Stimulated activated memory B cell treated with anti-CD40 and anti-IgM and Interleukin-4, amounts not matched to agents 10 μg/mL and 1 μg/mL and 100 μg/mL, for 72 hours (primary cell): ENCODE results near the gene TRIM2.

Experiments
- ATAC-seq: fragments of 150-1000 bp; cut with Tn5 transposase; 2 replicates; pipeline ENCODE4 v1.10.0; 2021
- H3K27ac Mint-ChIP-seq: one replicate; pipeline ENCODE4 v1.8.0; 2022; ENCODE audit warnings: mild to moderate bottlenecking, mixed read lengths
- H3K27me3 Mint-ChIP-seq: one replicate; pipeline ENCODE4 v1.8.0; 2022; ENCODE audit warnings: mixed read lengths
- H3K36me3 Mint-ChIP-seq: one replicate; pipeline ENCODE4 v1.8.0; 2022; ENCODE audit warnings: mixed read lengths
- H3K4me1 Mint-ChIP-seq: one replicate; pipeline ENCODE4 v1.8.0; 2022; ENCODE audit warnings: mixed read lengths
- H3K4me3 Mint-ChIP-seq: one replicate; pipeline ENCODE4 v1.8.0; 2022; ENCODE audit warnings: mild to moderate bottlenecking, moderate library complexity, mixed read lengths
- H3K9me3 Mint-ChIP-seq: one replicate; pipeline ENCODE4 v1.8.0; 2022; ENCODE audit warnings: mixed read lengths

The TRIM2 gene

DNA sequence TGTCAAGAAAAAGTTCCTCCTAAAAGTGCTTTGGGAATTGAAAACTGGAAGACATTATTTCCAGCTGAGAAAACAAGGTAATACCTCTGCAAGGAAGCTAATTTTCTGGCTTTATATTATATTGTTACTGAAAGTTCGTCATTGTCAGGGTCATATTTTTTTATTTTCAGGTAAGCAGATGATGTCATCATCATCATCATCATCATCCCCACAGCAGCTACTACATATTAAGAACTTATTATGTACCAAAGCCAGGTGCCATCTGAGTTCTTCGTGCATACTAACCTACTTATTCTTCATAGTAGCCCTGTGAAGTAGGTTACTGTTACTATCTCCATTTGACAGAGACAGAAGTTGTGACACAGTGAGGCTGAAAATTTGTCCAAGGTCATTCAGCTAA lies 87.3 kb downstream of the TRIM2 start:
- Mint-ChIP-seq H3K4me1 (peaks cover 8% of the 10 kb centered on the region), H3K4me3 (no peak overlapping the region), H3K27me3 (no peaks in the 10 kb centered on the region), H3K36me3 (peaks cover 26% of the 10 kb centered on the region), H3K27ac (no peak overlapping the region), H3K9me3 (no peaks in the 10 kb centered on the region)
- ATAC-seq: no peak

DNA sequence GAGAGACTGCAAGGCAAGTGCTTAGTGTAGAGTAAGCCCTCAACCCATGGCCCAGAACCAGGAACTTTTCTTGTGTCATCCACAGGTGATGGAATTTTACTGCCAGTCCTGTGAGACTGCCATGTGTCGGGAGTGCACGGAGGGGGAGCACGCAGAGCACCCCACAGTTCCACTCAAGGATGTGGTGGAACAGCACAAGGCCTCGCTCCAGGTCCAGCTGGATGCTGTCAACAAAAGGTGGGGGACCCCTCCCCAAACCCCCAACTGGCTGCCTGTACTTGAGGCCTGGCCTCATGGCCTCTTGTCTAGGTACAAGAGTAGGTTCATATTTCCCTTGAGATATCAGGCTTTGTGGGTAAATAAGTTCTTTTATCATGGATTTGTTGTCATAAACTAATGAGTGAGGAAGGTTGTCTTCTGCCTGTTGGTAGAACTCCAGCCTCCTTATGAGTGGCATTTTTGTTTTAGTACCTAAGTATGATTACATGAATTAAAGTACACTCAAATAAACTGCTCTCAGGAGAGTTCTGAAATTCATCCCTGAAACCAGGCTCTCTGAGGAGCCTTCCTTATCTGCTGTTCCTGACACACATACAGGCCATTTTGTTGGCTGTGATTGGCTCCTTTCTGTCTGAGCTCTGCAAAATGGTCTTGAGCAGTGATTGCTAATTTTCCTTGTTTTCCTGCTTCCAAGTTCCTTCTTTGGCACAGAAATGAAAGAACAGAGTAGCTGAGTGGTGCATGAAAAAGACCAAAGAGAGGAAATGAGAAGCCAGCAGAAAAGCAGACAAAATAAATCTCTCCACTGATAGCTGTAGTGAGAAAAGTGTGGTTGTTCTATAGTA lies 88.9 kb downstream of the TRIM2 start:
- no peaks in the 10 kb centered on the region for H3K27me3 Mint-ChIP-seq
- ATAC-seq: no peak
- peaks cover 8% of the 10 kb centered on the region for H3K4me1 Mint-ChIP-seq
- H3K27ac Mint-ChIP-seq: no peak overlapping the region
- H3K4me3 Mint-ChIP-seq: no peak overlapping the region
- H3K36me3 Mint-ChIP-seq: peaks cover 21% of the 10 kb centered on the region
- H3K9me3 Mint-ChIP-seq: no peaks in the 10 kb centered on the region

DNA sequence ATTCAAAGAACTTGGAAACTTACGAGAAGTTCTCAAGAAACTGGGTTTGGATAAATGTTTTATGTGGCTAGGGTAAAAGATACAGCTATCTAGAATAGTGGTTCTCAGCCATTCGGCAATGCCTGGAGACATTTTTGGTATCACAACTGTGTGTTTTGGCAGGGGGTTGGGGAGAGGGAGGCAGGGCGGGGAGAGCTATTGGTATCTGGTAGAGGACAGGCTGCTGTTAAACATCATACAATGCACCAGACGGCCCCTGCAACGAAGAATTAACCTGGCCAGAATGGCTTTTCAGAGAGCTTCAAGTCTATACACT lies 89.5 kb downstream of the TRIM2 start:
- Mint-ChIP-seq H3K9me3 (no peaks in the 10 kb centered on the region), H3K27ac (no peak overlapping the region), H3K27me3 (no peaks in the 10 kb centered on the region), H3K4me1 (peaks cover 2% of the 10 kb centered on the region), H3K4me3 (no peak overlapping the region), H3K36me3 (peaks cover 16% of the 10 kb centered on the region)
- no peak for ATAC-seq

DNA sequence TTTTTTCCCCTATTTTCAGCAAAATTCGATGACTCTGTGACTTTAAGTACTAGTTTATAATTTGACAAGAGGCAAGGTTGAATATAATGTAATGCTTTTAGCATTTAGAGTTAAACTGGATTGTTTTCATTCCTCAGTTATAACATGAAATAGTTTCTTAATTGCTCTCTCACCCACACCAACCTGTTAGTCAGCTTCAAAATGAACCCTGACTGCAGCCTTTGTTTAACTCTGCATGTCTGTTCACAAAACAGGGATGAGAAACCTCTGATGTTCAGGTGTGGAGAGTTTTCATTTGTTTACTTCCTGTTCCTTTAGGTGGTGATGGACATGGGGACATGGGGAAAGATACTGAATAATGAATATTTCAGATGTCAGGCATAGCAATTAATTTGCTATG lies 90.4 kb downstream of the TRIM2 start:
- Mint-ChIP-seq H3K27ac (no peak overlapping the region), H3K27me3 (no peaks in the 10 kb centered on the region), H3K4me1 (no peaks in the 10 kb centered on the region), H3K9me3 (peaks cover 3% of the 10 kb centered on the region), H3K36me3 (peaks cover 16% of the 10 kb centered on the region), H3K4me3 (no peak overlapping the region)
- no peak for ATAC-seq

DNA sequence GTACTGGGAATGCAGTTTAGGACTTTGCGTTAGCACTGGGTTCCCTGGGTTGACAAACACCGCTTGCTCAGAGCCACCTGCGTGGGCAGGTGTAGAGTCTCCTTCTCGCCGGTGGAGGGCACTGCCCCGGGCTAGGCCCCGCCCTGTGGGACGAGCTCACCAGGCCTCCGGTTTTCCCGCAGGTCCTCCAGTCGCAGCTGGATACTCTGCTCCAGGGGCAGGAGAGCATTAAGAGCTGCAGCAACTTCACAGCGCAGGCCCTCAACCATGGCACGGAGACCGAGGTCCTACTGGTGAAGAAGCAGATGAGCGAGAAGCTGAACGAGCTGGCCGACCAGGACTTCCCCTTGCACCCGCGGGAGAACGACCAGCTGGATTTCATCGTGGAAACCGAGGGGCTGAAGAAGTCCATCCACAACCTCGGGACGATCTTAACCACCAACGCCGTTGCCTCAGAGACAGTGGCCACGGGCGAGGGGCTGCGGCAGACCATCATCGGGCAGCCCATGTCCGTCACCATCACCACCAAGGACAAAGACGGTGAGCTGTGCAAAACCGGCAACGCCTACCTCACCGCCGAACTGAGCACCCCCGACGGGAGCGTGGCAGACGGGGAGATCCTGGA lies 91.0 kb downstream of the TRIM2 start:
- H3K4me1 Mint-ChIP-seq: no peaks in the 10 kb centered on the region
- no peak overlapping the region for H3K4me3 Mint-ChIP-seq
- H3K36me3 Mint-ChIP-seq: peaks cover 20% of the 10 kb centered on the region
- peaks cover 7% of the 10 kb centered on the region for H3K9me3 Mint-ChIP-seq
- H3K27me3 Mint-ChIP-seq: no peaks in the 10 kb centered on the region
- ATAC-seq: no peak
- H3K27ac Mint-ChIP-seq: no peak overlapping the region

DNA sequence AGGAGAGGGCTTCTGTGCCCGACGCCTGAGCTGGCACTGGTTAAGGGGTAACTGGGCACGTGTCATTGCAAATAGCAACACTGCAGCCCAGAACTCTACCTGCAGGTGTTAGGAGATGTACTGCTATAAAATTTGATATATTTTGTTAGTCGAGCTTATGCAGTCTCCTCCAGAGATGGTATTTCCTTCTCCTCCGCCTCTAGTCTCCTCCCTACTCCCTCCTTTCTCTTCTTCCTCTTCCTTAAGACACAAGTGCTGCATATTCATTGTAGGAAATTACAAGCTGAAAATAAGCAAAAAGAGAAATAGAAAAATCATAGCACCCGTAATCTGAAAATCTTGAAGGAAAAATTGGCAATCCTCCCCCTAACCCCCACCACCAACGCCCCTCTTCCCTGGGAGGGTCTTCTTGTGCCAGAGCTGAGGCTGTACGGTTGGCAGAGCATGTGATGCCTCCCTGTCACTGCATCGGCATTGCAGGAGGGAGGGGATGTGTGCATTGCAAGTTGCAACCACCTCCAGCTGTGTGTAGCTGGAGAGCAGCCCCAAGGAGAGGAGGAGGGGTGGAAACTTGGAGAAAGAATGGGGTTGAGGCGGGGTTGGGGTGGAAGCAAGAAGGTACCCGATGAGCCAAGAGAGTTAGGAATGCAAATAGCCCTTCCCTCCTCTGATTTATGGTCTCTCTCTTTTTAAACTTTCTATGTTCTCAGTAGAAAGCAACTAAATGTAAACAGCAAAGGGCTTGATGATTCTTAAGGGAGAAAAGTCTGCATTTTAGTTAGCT lies 92.0 kb downstream of the TRIM2 start:
- Mint-ChIP-seq H3K4me3 (no peak overlapping the region), H3K27ac (no peak overlapping the region), H3K9me3 (peaks cover 7% of the 10 kb centered on the region)

DNA sequence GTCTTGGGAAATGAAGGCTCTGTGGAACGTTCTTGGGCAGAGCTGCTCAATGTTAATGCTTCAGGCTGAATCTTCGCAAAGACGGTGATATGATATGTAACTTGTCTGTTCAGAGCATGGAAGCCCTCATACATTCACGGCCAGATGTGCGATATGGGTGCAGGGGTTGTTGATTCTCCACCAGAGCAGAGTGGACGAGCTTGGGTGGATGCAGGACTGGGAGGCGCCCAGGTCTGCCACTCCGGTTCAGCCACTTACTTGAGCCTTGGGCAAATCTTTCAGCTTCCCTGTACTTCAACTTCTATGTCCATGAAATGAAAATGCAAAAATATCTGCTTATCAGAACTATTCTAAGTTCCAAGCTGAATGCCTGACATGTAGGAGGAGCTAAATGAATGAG lies 92.9 kb downstream of the TRIM2 start:
- peaks cover 7% of the 10 kb centered on the region for H3K9me3 Mint-ChIP-seq
- H3K4me3 Mint-ChIP-seq: no peak overlapping the region
- no peak for ATAC-seq
- H3K36me3 Mint-ChIP-seq: peaks cover 34% of the 10 kb centered on the region
- H3K27me3 Mint-ChIP-seq: no peaks in the 10 kb centered on the region
- H3K4me1 Mint-ChIP-seq: no peaks in the 10 kb centered on the region
- H3K27ac Mint-ChIP-seq: no peak overlapping the region

More for the DNA sequence above, 92.0 kb downstream of the TRIM2 start:
- no peak for ATAC-seq
- peaks cover 26% of the 10 kb centered on the region for H3K36me3 Mint-ChIP-seq
- no peaks in the 10 kb centered on the region for H3K27me3 Mint-ChIP-seq
- H3K4me1 Mint-ChIP-seq: no peaks in the 10 kb centered on the region

DNA sequence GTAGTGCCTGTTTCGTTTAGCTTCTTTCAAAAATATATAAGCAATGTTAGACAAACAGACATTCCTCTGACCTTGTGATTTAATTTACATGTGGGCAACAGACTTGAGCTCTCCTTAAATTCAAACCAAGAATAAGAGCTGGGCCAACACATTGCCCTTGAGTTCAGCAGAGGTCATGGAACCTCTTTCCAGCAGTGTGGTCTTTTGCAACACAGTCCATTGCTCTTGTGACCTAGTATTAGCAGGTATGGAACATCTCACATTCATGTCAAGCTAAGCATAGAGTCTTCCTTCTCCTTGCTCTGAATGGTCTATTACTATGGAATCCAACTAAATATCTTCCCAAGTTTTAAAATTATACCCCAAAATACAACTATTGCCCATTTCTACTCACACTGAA lies 106.5 kb downstream of the TRIM2 start:
- Mint-ChIP-seq H3K4me3 (no peak overlapping the region), H3K9me3 (peaks cover 3% of the 10 kb centered on the region), H3K36me3 (peaks cover 6% of the 10 kb centered on the region), H3K27ac (no peak overlapping the region), H3K27me3 (no peaks in the 10 kb centered on the region), H3K4me1 (no peaks in the 10 kb centered on the region)
- ATAC-seq: no peak

DNA sequence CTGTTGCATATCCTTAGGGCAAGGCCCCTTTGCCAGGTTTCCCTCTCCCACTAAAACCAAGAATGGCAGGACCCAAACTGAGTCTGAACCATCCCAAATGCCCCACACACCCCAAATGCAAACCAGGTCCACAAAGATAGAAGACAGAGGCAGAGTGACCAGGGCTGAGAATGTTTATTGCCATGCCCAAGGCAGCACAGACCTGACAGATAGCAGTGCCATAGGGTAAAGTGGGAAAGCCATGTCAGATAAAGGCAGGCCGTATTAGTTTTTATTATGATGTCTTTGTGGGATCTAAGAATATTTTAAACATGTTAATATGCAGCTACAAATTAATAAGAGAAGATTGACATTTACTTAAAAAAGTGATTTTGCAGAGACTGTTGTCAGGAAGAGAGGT lies 110.7 kb downstream of the TRIM2 start:
- Mint-ChIP-seq H3K36me3 (peaks cover 6% of the 10 kb centered on the region), H3K9me3 (peaks cover 3% of the 10 kb centered on the region), H3K27ac (no peak overlapping the region), H3K27me3 (no peaks in the 10 kb centered on the region), H3K4me3 (no peak overlapping the region), H3K4me1 (no peaks in the 10 kb centered on the region)
- no peak for ATAC-seq

DNA sequence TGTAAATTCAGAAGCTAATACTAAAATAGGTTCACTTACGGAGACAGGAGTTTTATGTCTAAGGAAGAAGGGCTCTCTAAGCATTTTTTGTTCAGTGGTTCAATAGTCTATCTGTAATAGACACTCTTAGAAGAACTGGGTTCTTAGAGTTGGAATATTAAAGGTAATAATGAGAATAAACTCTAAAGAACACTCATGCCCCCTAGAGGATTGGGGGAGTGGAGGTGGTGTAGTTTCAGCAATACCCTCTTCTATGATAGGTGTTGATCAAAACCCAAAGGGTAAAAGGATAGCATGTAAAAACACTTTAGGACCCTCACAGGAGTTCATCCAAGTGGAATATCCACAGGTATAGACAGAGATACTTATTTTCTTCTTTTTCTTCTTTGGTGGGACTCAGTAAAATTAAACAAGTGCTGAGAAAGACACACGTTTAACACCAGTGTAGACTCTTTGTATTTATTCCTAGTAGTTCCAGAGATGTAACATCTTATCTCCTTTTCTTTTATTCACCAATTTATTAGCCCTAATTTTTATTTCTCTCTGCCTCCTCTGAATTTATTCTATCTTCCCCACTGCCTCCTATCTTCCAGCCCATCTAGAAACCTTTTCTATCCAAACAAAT lies 114.6 kb downstream of the TRIM2 start:
- H3K36me3 Mint-ChIP-seq: peaks cover 5% of the 10 kb centered on the region
- ATAC-seq: peak; percentile 62
- no peaks in the 10 kb centered on the region for H3K9me3 Mint-ChIP-seq
- H3K4me3 Mint-ChIP-seq: no peak overlapping the region
- no peaks in the 10 kb centered on the region for H3K27me3 Mint-ChIP-seq
- H3K27ac Mint-ChIP-seq: no peak overlapping the region
- no peaks in the 10 kb centered on the region for H3K4me1 Mint-ChIP-seq

DNA sequence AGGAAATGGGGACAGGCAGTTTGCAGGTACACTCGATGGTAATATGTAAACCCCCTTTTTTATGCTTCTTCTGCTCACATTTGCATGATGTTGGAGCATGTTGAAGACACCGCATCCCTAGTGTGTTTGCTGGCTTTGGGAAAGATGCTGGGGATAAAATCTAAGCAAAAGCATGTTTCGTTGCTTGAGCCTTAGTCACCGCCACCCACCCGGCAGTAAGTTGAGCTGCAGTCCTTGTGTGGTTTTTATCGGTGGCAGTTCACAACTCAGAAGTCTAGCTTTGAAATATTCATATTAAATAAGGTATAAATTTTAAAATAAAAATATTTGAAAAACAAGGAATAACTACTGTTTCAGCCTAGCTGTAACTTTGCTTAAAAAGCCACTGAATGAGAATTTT lies 118.5 kb downstream of the TRIM2 start:
- Mint-ChIP-seq H3K4me1 (no peaks in the 10 kb centered on the region), H3K27me3 (peaks cover 9% of the 10 kb centered on the region)

DNA sequence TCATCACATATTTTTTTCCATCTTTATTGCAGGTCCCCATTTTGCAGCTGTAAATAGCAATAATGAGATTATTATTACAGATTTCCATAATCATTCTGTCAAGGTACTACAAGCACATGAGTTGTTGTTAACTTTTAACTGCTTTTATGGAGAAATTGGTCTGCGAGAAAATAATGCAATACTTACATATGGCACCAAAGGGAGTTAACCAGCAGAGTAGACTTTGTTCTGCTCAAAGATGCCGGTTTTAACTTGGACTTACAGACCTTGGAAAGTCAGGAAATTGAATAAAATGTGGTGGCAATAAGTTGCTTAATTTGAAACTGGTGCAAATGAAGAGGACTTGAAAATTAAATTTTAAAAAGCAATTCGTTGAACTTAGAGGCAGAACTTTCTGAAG lies 119.8 kb downstream of the TRIM2 start:
- Mint-ChIP-seq H3K9me3 (no peaks in the 10 kb centered on the region), H3K27me3 (peaks cover 9% of the 10 kb centered on the region), H3K27ac (no peak overlapping the region), H3K36me3 (peaks cover 5% of the 10 kb centered on the region), H3K4me3 (no peak overlapping the region), H3K4me1 (no peaks in the 10 kb centered on the region)
- no peak for ATAC-seq

More for the DNA sequence above, 118.5 kb downstream of the TRIM2 start:
- no peak for ATAC-seq
- H3K4me3 Mint-ChIP-seq: no peak overlapping the region
- H3K27ac Mint-ChIP-seq: no peak overlapping the region
- H3K36me3 Mint-ChIP-seq: peaks cover 5% of the 10 kb centered on the region
- no peaks in the 10 kb centered on the region for H3K9me3 Mint-ChIP-seq

DNA sequence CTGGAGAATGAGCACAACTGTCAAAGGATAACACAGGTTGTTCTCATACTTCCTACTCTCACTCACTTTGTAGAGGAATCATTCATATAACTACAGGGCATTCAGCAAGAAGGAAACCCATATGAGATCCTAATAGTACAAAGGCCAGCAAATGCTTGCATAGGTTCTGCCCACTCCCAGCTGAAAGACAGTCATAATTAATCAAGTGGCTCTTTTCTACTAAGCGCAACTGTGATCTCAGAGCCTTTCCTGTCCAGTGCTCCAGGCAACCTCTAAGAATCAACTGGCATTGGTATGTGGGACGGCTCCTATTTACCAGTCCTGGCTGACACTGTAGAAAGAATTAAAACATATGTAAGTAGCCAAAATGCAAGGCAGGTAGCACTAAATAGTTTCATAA lies 121.3 kb downstream of the TRIM2 start:
- no peaks in the 10 kb centered on the region for H3K9me3 Mint-ChIP-seq
- no peaks in the 10 kb centered on the region for H3K4me1 Mint-ChIP-seq
- H3K36me3 Mint-ChIP-seq: peaks cover 5% of the 10 kb centered on the region
- no peak overlapping the region for H3K27ac Mint-ChIP-seq
- H3K4me3 Mint-ChIP-seq: no peak overlapping the region
- no peak for ATAC-seq
- peaks cover 9% of the 10 kb centered on the region for H3K27me3 Mint-ChIP-seq

DNA sequence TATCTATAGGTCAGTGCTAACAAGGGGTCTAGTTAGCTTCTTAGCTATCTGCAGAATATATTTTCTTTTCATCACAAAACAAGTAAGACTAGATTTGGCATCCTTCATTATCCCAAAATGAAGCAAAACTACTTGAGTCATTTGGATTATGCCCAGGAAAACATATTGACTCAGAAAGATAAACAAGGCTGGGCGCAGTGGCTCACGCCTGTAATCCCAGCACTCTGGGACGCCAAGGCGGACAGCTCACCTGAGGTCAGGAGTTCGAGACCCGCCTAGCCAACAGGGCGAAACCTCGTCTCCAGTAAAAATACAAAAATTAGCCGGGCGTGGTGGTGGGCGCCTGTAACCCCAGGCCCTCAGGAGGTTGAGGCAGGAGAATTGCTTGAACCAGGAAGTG lies 122.3 kb downstream of the TRIM2 start:
- ATAC-seq: no peak
- no peaks in the 10 kb centered on the region for H3K4me1 Mint-ChIP-seq
- H3K36me3 Mint-ChIP-seq: no peaks in the 10 kb centered on the region
- H3K4me3 Mint-ChIP-seq: no peak overlapping the region
- no peak overlapping the region for H3K27ac Mint-ChIP-seq
- H3K27me3 Mint-ChIP-seq: peaks cover 9% of the 10 kb centered on the region
- H3K9me3 Mint-ChIP-seq: no peaks in the 10 kb centered on the region

DNA sequence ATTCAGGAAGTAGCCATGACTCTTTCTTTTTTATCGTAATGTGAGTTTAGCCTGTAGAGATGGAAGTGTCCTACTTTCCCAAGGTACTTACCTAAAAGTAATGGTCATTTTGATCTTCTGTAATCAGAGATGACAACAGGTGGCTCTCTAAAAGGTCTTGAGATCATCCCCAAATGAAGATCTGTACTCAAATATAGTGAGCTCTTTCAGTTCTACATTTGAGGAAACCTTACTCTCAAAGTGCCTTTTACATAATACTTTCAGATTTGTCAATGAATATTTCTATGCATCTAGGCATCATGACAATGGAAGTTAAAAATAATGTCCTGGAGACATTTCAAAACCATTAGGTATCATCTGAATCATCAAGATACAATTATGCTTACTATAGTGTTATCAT lies 123.0 kb downstream of the TRIM2 start:
- no peaks in the 10 kb centered on the region for H3K36me3 Mint-ChIP-seq
- no peaks in the 10 kb centered on the region for H3K9me3 Mint-ChIP-seq
- no peak overlapping the region for H3K4me3 Mint-ChIP-seq
- H3K27me3 Mint-ChIP-seq: peaks cover 9% of the 10 kb centered on the region
- H3K4me1 Mint-ChIP-seq: no peaks in the 10 kb centered on the region
- no peak overlapping the region for H3K27ac Mint-ChIP-seq
- no peak for ATAC-seq
